Immature natural killer cell (primary cell): ENCODE results near the gene RAD51B. TPM values are rescaled to one million over a fixed set of nuclear protein-coding genes. Genes with fewer than 3 reads are reported as not detected.
A peak's percentile ranks its signal among the peaks of the same experiment; 100 is the strongest.
"Not testable (repeated sequence)": the region's sequence is repeated elsewhere in the genome, so short reads cannot be mapped to it uniquely, and the experiment has no call there.

Experiments used
- DNase-seq, 3 donors: peaks; one replicate each; pipeline ENCODE4 v3.0.0; 2022; ENCODE audit warnings: mixed read lengths in 1 of 3
- H3K27ac Mint-ChIP-seq, 6 donors: one replicate each; pipeline ENCODE4 v1.8.0; 2020; ENCODE audit warnings: mixed read lengths in 6 of 6, mild to moderate bottlenecking in 5 of 6, inconsistent platforms in 4 of 6, moderate library complexity in 3 of 6
- H3K27me3 Mint-ChIP-seq, 3 donors: one replicate each; pipeline ENCODE4 v1.8.0; 2020 to 2021; ENCODE audit warnings: low read depth in 3 of 3, mild to moderate bottlenecking in 3 of 3, mixed read lengths in 3 of 3, moderate library complexity in 3 of 3, inconsistent platforms in 1 of 3
- H3K36me3 Mint-ChIP-seq, 3 donors: one replicate each; pipeline ENCODE4 v1.8.0; 2020; ENCODE audit warnings: mixed read lengths in 3 of 3, inconsistent platforms in 2 of 3, mild to moderate bottlenecking in 2 of 3
- H3K4me1 Mint-ChIP-seq, 2 donors: one replicate each; pipeline ENCODE4 v1.8.0; 2020; ENCODE audit warnings: inconsistent platforms in 2 of 2, mild to moderate bottlenecking in 2 of 2, mixed read lengths in 2 of 2, moderate library complexity in 1 of 2
- H3K4me3 Mint-ChIP-seq, 5 donors: one replicate each; pipeline ENCODE4 v1.8.0; 2020; ENCODE audit warnings: mild to moderate bottlenecking in 5 of 5, mixed read lengths in 5 of 5, inconsistent platforms in 3 of 5, moderate library complexity in 3 of 5
- H3K9me3 Mint-ChIP-seq, 6 donors: one replicate each; pipeline ENCODE4 v1.8.0; 2020; ENCODE audit warnings: mild to moderate bottlenecking in 6 of 6, mixed read lengths in 6 of 6, inconsistent platforms in 4 of 6, moderate library complexity in 3 of 6
- polyA plus RNA-seq, 3 donors: library from polyadenylated mRNA; unstranded; fragments of 300-500 nt; fragmentation: Illumina TruSeq; gene quantifications; one replicate each; pipeline ENCODE4 v1.2.3, GENCODE V29; 2021

The RAD51B gene
- polyA plus RNA-seq, 3 donors from 2014 or later: 17.6 to 20.8 (median 17.7) TPM

- Mint-ChIP-seq H3K27me3 (peaks cover 0 to 3% (median 0%) of the 10 kb centered on the region in 3 donors), H3K4me1 (peaks cover 25 to 29% of the 10 kb centered on the region in 2 donors), H3K36me3 (peaks cover 7 to 8% (median 8%) of the 10 kb centered on the region in 3 donors), H3K9me3 (peaks cover 2 to 9% (median 6%) of the 10 kb centered on the region in 6 donors), H3K4me3 (no peak overlapping the region), H3K27ac (no peak overlapping the region)
- no peak for DNase-seq
Measured at GRCh38 chr14:68106905-68107304, 287.3 kb downstream of the RAD51B start.

- Mint-ChIP-seq H3K9me3 (no peaks in the 10 kb centered on the region), H3K4me3 (no peak overlapping the region), H3K27ac (peak overlapping the region in 2 of 6 donors; percentile 0 to 17), H3K4me1 (peaks cover 28 to 36% of the 10 kb centered on the region in 2 donors), H3K27me3 (peaks cover 0 to 2% (median 0%) of the 10 kb centered on the region in 3 donors), H3K36me3 (no peaks in the 10 kb centered on the region)
- DNase-seq: no peak
Measured at GRCh38 chr14:68109132-68109900, 289.7 kb downstream of the RAD51B start.

DNA sequence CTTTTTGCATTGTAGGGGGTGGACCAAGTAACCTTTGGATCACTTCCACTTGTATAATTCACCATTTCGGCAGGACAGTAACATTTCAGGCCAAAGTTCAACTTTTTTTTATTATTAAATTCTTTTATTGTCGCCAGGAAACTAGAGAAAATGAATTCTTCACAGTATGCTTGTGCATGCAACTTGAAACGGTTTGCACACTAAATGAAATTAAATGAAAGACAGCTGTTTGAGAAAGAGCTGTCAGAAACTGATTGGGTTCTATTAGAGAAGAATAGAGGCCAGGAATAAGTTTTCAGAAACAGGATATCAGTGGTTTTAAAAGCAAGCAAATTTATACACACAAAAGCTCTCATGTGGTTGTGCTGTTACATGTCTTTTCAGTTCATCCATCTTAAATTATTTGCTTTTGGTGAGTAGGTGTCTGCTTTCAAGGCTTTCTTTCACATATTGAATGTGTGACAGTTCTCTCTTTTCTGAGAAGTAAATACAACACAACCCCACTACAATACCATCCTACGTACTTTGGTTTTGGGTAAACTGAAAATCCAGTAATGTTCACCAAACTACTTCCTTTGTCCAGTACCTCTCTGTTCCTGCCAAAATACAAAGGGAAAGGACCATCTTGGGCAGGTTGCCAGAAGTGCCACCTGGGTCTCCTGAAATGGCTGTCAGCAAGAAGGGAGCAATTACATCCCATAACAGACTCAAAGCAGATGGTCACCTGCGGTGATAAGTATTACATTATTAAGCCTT, 291.7 kb downstream of the RAD51B start:
- H3K36me3 Mint-ChIP-seq: no peaks in the 10 kb centered on the region
- peaks cover 0 to 2% (median 0%) of the 10 kb centered on the region in 3 donors for H3K27me3 Mint-ChIP-seq
- peak overlapping the region in 5 of 6 donors; percentile 12 to 71 (median 41) for H3K27ac Mint-ChIP-seq
- peak in 2 of 3 donors; percentile 14 to 19 for DNase-seq
- peak overlapping the region in 2 of 5 donors; percentile 32 to 56 for H3K4me3 Mint-ChIP-seq
- peaks cover 28 to 36% of the 10 kb centered on the region in 2 donors for H3K4me1 Mint-ChIP-seq
- no peaks in the 10 kb centered on the region for H3K9me3 Mint-ChIP-seq

- Mint-ChIP-seq H3K4me3 (peak overlapping the region in 1 of 5 donors; percentile 56), H3K4me1 (peaks cover 28 to 36% of the 10 kb centered on the region in 2 donors), H3K27ac (peak overlapping the region in 4 of 6 donors; percentile 12 to 71 (median 65)), H3K36me3 (no peaks in the 10 kb centered on the region), H3K27me3 (peaks cover 0 to 2% (median 0%) of the 10 kb centered on the region in 3 donors), H3K9me3 (no peaks in the 10 kb centered on the region)
- no peak for DNase-seq
Measured at GRCh38 chr14:68111853-68112270, 292.3 kb downstream of the RAD51B start.

DNA sequence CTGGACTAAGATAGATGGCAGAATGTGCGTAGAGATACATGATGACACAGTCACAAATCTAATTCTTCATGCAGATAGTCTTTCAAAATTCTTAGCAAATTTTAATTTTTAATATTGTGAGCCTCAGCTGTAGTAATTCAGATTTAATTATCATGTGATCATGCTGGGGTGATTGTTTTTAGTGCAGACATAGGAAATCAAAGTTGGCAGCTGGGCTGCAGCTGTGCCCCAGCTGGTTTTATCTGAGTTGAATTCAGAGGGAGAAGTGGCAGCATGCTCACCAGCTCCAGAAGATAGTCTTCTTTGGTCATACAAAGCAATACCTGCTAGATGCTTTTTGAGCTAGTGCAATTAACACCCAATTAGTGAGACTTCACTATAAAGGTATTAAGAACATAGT, 292.9 kb downstream of the RAD51B start:
- H3K9me3 Mint-ChIP-seq: no peaks in the 10 kb centered on the region
- no peaks in the 10 kb centered on the region for H3K36me3 Mint-ChIP-seq
- no peak for DNase-seq
- H3K4me1 Mint-ChIP-seq: peaks cover 28 to 36% of the 10 kb centered on the region in 2 donors
- H3K27me3 Mint-ChIP-seq: peaks cover 0 to 2% (median 0%) of the 10 kb centered on the region in 3 donors
- H3K4me3 Mint-ChIP-seq: no peak overlapping the region
- H3K27ac Mint-ChIP-seq: no peak overlapping the region

DNA sequence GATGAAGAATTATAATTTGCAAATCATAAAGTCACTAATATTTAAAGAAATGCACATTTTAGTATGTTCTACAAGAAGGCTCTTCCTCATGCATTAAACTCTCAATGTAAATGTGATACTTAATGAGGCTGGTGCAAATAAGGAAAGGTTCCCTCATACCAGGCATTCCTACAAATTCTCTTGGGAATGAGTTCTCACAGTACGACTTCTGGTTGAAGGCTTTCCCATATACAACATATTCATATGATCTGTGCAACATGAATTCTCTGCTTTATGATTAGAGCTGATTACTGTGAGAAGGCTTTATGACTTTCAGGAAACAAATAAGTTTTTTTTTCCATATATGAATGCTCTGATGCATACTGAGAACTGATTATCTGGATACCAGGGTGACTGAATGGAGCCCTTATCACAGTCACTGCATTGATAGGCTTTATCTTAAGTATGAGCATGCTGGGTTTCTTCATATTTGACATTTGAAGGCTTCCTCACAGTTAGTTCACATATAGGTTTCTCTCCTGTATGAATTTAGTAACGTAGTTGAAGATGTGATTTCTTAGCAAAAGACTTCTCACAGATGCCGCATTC, 293.9 kb downstream of the RAD51B start:
- DNase-seq: no peak
- Mint-ChIP-seq H3K27me3 (no peaks in the 10 kb centered on the region), H3K27ac (no peak overlapping the region), H3K4me1 (peaks cover 28 to 36% of the 10 kb centered on the region in 2 donors), H3K9me3 (no peaks in the 10 kb centered on the region), H3K4me3 (no peak overlapping the region), H3K36me3 (no peaks in the 10 kb centered on the region)

- not testable (repeated sequence) for H3K36me3 Mint-ChIP-seq, H3K27ac Mint-ChIP-seq, DNase-seq, H3K27me3 Mint-ChIP-seq, H3K4me3 Mint-ChIP-seq, H3K9me3 Mint-ChIP-seq
- peaks cover 13 to 16% of the 10 kb centered on the region in 2 donors for H3K4me1 Mint-ChIP-seq
Measured at GRCh38 chr14:68115952-68116351, 296.4 kb downstream of the RAD51B start.

DNA sequence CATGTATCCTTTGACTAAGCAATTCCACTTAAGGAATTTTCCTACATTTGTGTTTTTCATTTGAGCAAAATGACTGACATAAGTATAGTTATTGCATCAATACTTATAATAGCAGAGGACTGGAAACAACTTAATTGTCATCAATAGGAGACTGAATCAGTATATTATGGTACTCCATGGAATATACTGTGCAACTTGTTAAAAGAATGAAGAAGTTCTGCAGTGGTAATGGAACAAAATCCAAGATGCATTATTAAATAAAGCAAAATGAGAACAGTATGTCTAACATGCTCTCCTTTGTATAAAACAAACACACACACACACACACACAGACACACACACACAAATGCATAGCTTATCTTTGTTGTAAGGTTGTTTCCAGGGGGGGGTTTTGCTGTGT, 303.1 kb downstream of the RAD51B start:
- no peaks in the 10 kb centered on the region for H3K9me3 Mint-ChIP-seq
- no peak for DNase-seq
- no peaks in the 10 kb centered on the region for H3K27me3 Mint-ChIP-seq
- no peak overlapping the region for H3K4me3 Mint-ChIP-seq
- H3K27ac Mint-ChIP-seq: no peak overlapping the region
- H3K4me1 Mint-ChIP-seq: no peaks in the 10 kb centered on the region
- peaks cover 0 to 8% (median 3%) of the 10 kb centered on the region in 3 donors for H3K36me3 Mint-ChIP-seq

DNA sequence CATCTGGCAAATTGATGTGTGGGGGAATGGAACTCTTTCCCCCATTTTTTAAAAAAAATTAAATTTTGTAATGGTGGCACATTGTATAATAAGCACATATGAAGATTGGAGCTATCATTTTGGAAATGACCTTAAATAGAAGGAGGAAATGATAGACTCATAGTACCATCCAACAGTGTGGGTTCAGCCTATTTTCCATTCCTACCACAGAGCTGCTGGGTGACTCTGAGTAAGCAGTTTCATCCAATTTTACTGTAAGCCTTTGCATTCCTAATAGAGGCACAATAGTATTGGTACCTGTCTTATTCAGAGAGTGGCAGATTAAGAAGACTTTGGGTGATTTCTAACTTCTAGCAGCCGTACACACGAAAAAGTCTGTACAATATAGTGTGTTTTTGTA, 304.5 kb downstream of the RAD51B start:
- Mint-ChIP-seq H3K27me3 (no peaks in the 10 kb centered on the region), H3K4me1 (no peaks in the 10 kb centered on the region), H3K9me3 (no peaks in the 10 kb centered on the region), H3K4me3 (no peak overlapping the region), H3K36me3 (peaks cover 0 to 8% (median 3%) of the 10 kb centered on the region in 3 donors), H3K27ac (no peak overlapping the region)
- DNase-seq: no peak

- peaks cover 0 to 8% (median 3%) of the 10 kb centered on the region in 3 donors for H3K36me3 Mint-ChIP-seq
- no peak overlapping the region for H3K4me3 Mint-ChIP-seq
- H3K27ac Mint-ChIP-seq: no peak overlapping the region
- no peaks in the 10 kb centered on the region for H3K27me3 Mint-ChIP-seq
- no peak for DNase-seq
- H3K9me3 Mint-ChIP-seq: no peaks in the 10 kb centered on the region
- no peaks in the 10 kb centered on the region for H3K4me1 Mint-ChIP-seq
Measured at GRCh38 chr14:68124979-68125731, 305.6 kb downstream of the RAD51B start.

GRCh38 chr14:68127166-68127565, 307.6 kb downstream of the RAD51B start:
- H3K27ac Mint-ChIP-seq: no peak overlapping the region
- H3K4me3 Mint-ChIP-seq: no peak overlapping the region
- no peaks in the 10 kb centered on the region for H3K9me3 Mint-ChIP-seq
- no peaks in the 10 kb centered on the region for H3K27me3 Mint-ChIP-seq
- no peaks in the 10 kb centered on the region for H3K4me1 Mint-ChIP-seq
- H3K36me3 Mint-ChIP-seq: no peaks in the 10 kb centered on the region
- DNase-seq: no peak

DNA sequence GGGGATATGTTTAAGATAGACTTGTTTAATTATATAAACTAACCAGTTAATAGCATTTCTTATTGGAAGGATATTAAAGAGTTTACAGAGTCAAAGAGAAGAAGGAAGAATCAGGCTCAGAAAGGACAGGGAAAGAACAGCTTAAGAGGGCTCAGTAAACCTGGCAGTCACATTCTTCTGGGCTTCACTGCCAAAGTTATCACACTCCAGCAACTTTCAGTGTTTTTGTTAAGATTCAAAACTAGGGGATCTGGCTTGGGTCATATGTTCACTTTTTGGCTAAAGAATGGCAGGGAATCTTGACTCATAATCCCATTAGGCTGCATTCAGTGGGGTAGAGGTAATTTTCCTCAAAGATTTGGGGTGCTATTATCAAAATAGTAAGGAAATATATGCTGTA, 312.3 kb downstream of the RAD51B start:
- H3K4me1 Mint-ChIP-seq: peaks cover 0 to 2% of the 10 kb centered on the region in 2 donors
- H3K4me3 Mint-ChIP-seq: no peak overlapping the region
- DNase-seq: no peak
- H3K36me3 Mint-ChIP-seq: no peaks in the 10 kb centered on the region
- H3K9me3 Mint-ChIP-seq: no peaks in the 10 kb centered on the region
- no peak overlapping the region for H3K27ac Mint-ChIP-seq
- peaks cover 0 to 1% (median 0%) of the 10 kb centered on the region in 3 donors for H3K27me3 Mint-ChIP-seq

- Mint-ChIP-seq H3K27ac (no peak overlapping the region), H3K9me3 (no peaks in the 10 kb centered on the region), H3K4me1 (peaks cover 0 to 2% of the 10 kb centered on the region in 2 donors), H3K27me3 (peaks cover 0 to 1% (median under 1%) of the 10 kb centered on the region in 3 donors), H3K4me3 (no peak overlapping the region), H3K36me3 (no peaks in the 10 kb centered on the region)
- DNase-seq: no peak
Measured at GRCh38 chr14:68132563-68133121, 313.1 kb downstream of the RAD51B start.
